KOPT-K1 (cell line): Measurements from ENCODE around the gene SCYGR3.
"Not testable (repeated sequence)": the region's sequence is repeated elsewhere in the genome, so short reads cannot be mapped to it uniquely, and the experiment has no call there.

Source experiments
- H3K27ac ChIP-seq: fragments of 200-600 bp; sonication (generic); 2 replicates; pipeline ENCODE4 v1.5.1; 2016; ENCODE audit warnings: antibody characterized with exemption, mild to moderate bottlenecking, low read depth, low read length; ENCODE audit not compliant: poor library complexity, severe bottlenecking
- H3K36me3 ChIP-seq: fragments of 200-600 bp; sonication (generic); 2 replicates; pipeline ENCODE4 v1.5.1; 2017; ENCODE audit warnings: antibody characterized with exemption, mild to moderate bottlenecking, low read length, moderate library complexity; ENCODE audit not compliant: insufficient read depth
- H3K9me3 ChIP-seq: fragments of 200-600 bp; sonication (generic); 2 replicates; pipeline ENCODE4 v1.5.1; 2017; ENCODE audit warnings: antibody characterized with exemption, low read length, mild to moderate bottlenecking; ENCODE audit not compliant: insufficient read depth, poor library complexity, severe bottlenecking

SCYGR3 gene

GRCh38 chr2:227598835-227599503 lies 15.7 kb downstream of the SCYGR3 start, which contains the start of gene SCYGR2:
Gene SCYGR2 (plus strand): TSS chr2:227598893. CDS start chr2:227598893, 0 bp downstream.
- H3K36me3 ChIP-seq, H3K27ac ChIP-seq, H3K9me3 ChIP-seq: not testable (repeated sequence)

GRCh38 chr2:227597998-227598397 lies 16.6 kb downstream of the SCYGR3 start:
- Histone ChIP-seq H3K27ac (no peak overlapping the region), H3K36me3 (no peaks in the 10 kb centered on the region), H3K9me3 (no peaks in the 10 kb centered on the region)

GRCh38 chr2:227597036-227597435 lies 17.6 kb downstream of the SCYGR3 start:
- no peak overlapping the region for H3K27ac ChIP-seq
- no peaks in the 10 kb centered on the region for H3K36me3 ChIP-seq
- H3K9me3 ChIP-seq: no peaks in the 10 kb centered on the region

- H3K9me3 ChIP-seq: no peaks in the 10 kb centered on the region
- no peak overlapping the region for H3K27ac ChIP-seq
- H3K36me3 ChIP-seq: no peaks in the 10 kb centered on the region
Measured at GRCh38 chr2:227595797-227596196, 18.8 kb downstream of the SCYGR3 start.

GRCh38 chr2:227592694-227593387 lies 21.8 kb downstream of the SCYGR3 start:
- Histone ChIP-seq H3K36me3 (no peaks in the 10 kb centered on the region), H3K9me3 (peaks cover 3% of the 10 kb centered on the region), H3K27ac (no peak overlapping the region)

- H3K36me3 ChIP-seq: no peaks in the 10 kb centered on the region
- peaks cover 26% of the 10 kb centered on the region for H3K9me3 ChIP-seq
Measured at GRCh38 chr2:227582369-227582768, 32.3 kb downstream of the SCYGR3 start.

GRCh38 chr2:227579791-227580190 lies 34.8 kb downstream of the SCYGR3 start:
- peaks cover 19% of the 10 kb centered on the region for H3K9me3 ChIP-seq
- no peak overlapping the region for H3K27ac ChIP-seq
- no peaks in the 10 kb centered on the region for H3K36me3 ChIP-seq

More at GRCh38 chr2:227582369-227582768, 32.3 kb downstream of the SCYGR3 start:
- no peak overlapping the region for H3K27ac ChIP-seq

- Histone ChIP-seq H3K9me3 (peaks cover 19% of the 10 kb centered on the region), H3K36me3 (no peaks in the 10 kb centered on the region), H3K27ac (no peak overlapping the region)
Measured at GRCh38 chr2:227578642-227579041, 36.0 kb downstream of the SCYGR3 start.

- H3K9me3 ChIP-seq: peaks cover 12% of the 10 kb centered on the region
- H3K27ac ChIP-seq: no peak overlapping the region
- H3K36me3 ChIP-seq: no peaks in the 10 kb centered on the region
Measured at GRCh38 chr2:227577555-227577954, 37.1 kb downstream of the SCYGR3 start.

GRCh38 chr2:227576812-227577211 lies 37.8 kb downstream of the SCYGR3 start:
- peaks cover 4% of the 10 kb centered on the region for H3K9me3 ChIP-seq
- H3K27ac ChIP-seq: no peak overlapping the region
- H3K36me3 ChIP-seq: no peaks in the 10 kb centered on the region

GRCh38 chr2:227576110-227576509 lies 38.5 kb downstream of the SCYGR3 start:
- Histone ChIP-seq H3K27ac (no peak overlapping the region), H3K36me3 (no peaks in the 10 kb centered on the region), H3K9me3 (no peaks in the 10 kb centered on the region)

GRCh38 chr2:227570615-227571014 lies 44.0 kb downstream of the SCYGR3 start:
- Histone ChIP-seq H3K9me3 (no peaks in the 10 kb centered on the region), H3K27ac (no peak overlapping the region), H3K36me3 (no peaks in the 10 kb centered on the region)

GRCh38 chr2:227568852-227569169 lies 45.8 kb downstream of the SCYGR3 start:
- no peaks in the 10 kb centered on the region for H3K9me3 ChIP-seq
- no peak overlapping the region for H3K27ac ChIP-seq
- no peaks in the 10 kb centered on the region for H3K36me3 ChIP-seq

- no peak overlapping the region for H3K27ac ChIP-seq
- H3K9me3 ChIP-seq: no peaks in the 10 kb centered on the region
- H3K36me3 ChIP-seq: no peaks in the 10 kb centered on the region
Measured at GRCh38 chr2:227566012-227566411, 48.6 kb downstream of the SCYGR3 start.

- H3K36me3 ChIP-seq: no peaks in the 10 kb centered on the region; the same call in 1 of the 2 replicates
- no peak overlapping the region for H3K27ac ChIP-seq
- no peaks in the 10 kb centered on the region for H3K9me3 ChIP-seq
Measured at GRCh38 chr2:227565080-227565479, 49.6 kb downstream of the SCYGR3 start.
